ENCODE data around the gene FURIN.
A peak's percentile ranks its signal among the peaks of the same experiment; 100 is the strongest.
"Not testable (repeated sequence)": the region's sequence is repeated elsewhere in the genome, so short reads cannot be mapped to it uniquely, and the experiment has no call there.

Gene FURIN

GRCh38 chr15:90883976-90884718, 15.8 kb downstream of the FURIN start, which contains the start of gene FES:
TSS of gene FES (plus strand) at chr15:90884504. CDS start at chr15:90885046, 542 bp downstream.
- DNase-seq = no peak

DNA sequence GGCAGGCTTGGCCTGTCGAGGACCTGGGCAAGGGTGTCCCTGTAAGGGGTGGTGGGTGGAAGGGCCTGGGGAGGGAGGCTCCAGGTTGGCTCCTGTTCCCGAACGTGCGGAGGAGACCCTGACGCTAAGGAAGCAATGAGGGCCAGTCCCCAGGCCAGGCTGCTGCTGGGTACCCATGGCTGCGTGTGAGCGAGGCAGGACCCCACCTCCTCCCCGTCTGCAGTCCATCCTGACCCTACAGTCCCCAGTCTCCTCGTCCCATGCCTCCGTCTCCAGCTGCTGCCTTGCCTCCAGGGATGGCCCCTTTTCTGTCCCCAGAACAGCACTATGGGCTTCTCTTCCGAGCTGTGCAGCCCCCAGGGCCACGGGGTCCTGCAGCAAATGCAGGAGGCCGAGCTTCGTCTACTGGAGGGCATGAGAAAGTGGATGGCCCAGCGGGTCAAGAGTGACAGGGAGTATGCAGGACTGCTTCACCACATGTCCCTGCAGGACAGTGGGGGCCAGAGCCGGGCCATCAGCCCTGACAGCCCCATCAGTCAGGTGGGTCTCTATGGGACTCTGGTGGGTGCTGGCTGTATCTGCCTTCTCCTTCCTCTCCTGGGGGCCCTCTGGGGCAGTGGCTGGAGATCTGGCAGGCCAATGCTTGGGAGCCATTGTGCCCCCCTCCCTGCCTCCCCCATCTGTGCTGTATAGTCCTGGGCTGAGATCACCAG, 16.5 kb downstream of the FURIN start:
- DNase-seq = no peak

GRCh38 chr15:90885432-90886290, 17.3 kb downstream of the FURIN start:
- DNase-seq = peak; percentile 47

DNA sequence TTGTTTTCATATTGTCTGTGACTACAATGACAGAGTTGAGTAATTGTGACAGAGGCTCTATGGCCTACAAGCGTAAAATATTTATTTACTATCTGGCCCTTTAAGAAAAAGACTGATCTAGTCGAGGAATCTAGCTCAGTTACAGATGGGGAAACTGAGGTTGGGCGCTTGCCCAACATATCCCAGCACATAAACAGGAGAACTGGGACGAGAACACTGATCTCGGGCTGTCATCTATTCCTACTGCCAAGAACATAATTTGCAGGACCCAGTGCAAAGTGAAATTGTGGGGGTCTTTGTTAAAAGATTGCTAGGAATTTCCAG, 17.9 kb downstream of the FURIN start:
- no peak for DNase-seq

- no peak for DNase-seq
These were observed 18.7 kb downstream of the FURIN start for GRCh38 chr15:90887037-90887481.

GRCh38 chr15:90889313-90889730, 20.9 kb downstream of the FURIN start:
- no peak for DNase-seq

- DNase-seq = no peak
These were observed 21.5 kb downstream of the FURIN start for GRCh38 chr15:90889736-90890456.

DNA sequence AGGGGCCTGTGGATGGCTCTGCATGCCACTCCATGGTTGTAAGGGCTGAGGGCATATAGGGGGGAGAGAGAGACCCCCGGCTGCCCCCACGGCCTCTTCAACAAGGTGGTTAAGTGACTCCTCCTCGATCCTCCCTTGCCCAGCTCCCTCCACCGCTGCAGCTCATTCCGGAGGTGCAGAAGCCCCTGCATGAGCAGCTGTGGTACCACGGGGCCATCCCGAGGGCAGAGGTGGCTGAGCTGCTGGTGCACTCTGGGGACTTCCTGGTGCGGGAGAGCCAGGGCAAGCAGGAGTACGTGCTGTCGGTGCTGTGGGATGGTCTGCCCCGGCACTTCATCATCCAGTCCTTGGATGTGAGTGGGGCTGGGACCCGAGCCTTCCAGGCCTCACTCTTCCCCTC, 22.5 kb downstream of the FURIN start:
- no peak for DNase-seq

DNA sequence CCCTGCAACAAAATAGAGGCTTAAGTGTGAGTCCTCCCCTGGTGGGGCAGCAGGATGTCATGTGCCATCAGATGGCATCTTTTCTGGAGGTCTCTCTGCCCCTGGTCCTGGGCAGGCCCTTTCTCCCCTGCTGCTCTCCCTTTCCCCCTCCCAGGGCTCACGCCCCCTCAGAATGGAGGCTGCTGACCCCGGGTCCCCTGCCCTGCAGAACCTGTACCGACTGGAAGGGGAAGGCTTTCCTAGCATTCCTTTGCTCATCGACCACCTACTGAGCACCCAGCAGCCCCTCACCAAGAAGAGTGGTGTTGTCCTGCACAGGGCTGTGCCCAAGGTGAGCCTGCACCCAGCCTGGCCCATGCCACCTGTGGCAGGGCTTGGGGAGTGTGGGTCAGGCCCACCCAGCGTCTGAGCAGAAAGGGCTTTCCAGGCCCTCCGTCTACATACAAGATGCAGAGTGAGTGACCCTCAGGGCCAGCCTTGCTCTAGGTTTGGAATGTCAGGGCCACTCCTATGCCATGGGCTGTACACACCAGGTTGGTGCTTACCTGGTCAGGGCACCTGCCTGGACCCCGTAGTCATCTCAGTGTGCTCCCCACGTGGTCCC, 23.1 kb downstream of the FURIN start:
- DNase-seq = no peak

DNA sequence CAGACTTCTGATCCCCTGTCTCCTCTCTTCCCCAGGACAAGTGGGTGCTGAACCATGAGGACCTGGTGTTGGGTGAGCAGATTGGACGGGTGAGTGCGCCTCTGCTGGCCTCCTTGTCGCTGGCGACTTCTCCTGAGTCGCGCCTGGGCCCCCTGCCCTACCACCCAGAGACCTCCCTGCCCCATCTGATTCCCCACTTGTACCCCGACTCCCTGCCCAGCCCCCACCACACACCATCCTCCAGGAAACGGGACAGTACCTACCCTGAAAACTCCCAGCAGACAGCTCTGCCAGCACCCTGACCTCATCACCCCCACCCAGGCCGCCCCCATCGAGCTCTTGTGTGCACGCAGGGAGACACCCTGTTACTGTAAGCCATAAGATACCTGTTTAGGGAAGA, 23.6 kb downstream of the FURIN start:
- DNase-seq = no peak

- no peak for DNase-seq
These were observed 24.2 kb downstream of the FURIN start for GRCh38 chr15:90892498-90893174.

DNA sequence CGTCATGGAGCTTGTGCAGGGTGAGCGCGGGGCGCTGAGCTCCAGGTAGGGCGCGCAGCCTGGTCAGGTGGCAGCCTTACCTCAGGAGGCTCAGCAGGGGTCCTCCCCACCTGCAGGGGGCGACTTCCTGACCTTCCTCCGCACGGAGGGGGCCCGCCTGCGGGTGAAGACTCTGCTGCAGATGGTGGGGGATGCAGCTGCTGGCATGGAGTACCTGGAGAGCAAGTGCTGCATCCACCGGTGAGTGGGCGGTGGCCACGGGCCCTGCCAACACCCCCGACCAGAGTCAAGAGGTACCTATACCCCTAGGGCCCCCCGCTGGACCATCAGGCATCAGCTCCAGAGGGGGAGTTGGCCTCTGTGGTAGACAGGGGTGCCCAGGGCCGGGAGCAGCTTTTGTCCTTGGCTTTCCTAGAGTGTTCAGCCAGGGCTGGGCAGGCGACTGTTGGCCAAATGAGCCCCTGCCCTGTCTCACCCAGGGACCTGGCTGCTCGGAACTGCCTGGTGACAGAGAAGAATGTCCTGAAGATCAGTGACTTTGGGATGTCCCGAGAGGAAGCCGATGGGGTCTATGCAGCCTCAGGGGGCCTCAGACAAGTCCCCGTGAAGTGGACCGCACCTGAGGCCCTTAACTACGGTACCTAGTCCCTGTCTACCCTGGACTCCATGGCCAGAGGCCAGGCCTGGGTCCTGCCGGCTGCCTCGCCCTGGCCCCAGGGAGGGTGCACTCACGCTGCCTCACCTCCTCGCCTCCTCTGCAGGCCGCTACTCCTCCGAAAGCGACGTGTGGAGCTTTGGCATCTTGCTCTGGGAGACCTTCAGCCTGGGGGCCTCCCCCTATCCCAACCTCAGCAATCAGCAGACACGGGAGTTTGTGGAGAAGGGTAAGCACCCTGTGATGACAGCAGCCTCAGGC, 25.0 kb downstream of the FURIN start:
- DNase-seq = no peak

GRCh38 chr15:90895571-90896117, 27.3 kb downstream of the FURIN start:
- no peak for DNase-seq

- DNase-seq = not testable (repeated sequence)
These were observed 28.8 kb downstream of the FURIN start for GRCh38 chr15:90897131-90897655.

GRCh38 chr15:90901175-90902039, 33.0 kb downstream of the FURIN start:
- DNase-seq = no peak

GRCh38 chr15:90902040-90902839, 33.9 kb downstream of the FURIN start:
- DNase-seq = peak; percentile 60

DNA sequence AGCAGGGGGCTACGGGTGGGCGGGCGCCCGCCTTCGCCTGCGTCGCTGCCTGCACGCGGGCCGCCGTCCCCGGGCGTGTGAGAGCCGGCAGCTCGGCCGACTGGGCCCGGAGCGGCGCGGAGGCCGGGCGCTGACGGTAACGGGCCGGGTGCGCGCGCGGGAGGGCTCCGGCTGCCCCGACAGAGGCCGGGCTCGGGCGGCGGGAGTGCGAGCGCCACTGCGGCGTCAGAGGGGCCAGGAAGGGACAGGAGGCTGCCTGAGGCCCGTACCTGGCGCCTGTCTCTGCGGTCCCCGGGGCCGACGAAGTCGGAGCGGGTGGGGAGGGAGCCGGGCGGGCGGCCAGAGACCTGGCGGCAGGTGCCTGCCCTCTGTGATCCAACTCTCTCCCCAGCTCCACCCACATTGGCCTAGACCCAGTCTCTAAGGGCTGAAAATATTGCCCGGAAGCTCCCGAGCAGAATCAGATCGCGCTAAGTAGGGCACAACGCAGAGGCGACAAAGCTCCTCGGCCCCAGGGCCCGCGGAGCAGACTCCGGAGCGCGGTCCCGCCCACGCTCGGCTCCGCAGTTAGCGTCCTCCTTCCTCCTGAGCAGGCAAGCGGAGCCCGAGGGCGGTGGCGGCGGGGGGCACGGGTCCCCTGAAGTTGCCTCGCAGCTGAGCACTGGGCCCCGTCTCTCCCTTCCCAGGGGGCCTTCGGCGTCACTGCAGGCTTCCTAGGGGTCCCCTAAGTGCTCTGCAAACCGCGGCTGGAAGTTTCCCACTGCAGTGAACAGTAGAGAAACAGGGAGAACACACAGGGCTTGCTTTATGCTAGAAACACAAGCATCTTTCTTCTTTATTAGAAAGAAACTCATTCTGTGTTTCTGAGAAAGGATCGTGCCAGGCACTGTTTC, 34.7 kb downstream of the FURIN start, which contains the start of gene MAN2A2:
MAN2A2 (plus strand) TSS at position 463 of the 893 bp plus-strand sequence. CDS start 906 bp downstream, outside the sequence.
- peak; percentile 47 for DNase-seq

All from activated gamma-delta T cell (primary cell).